ENCODE results near the gene CAPNS1. TPM values are rescaled to one million over a fixed set of nuclear protein-coding genes. Genes with fewer than 3 reads are reported as not detected.
"Not testable (repeated sequence)": the region's sequence is repeated elsewhere in the genome, so short reads cannot be mapped to it uniquely, and the experiment has no call there.

The CAPNS1 gene
- total RNA-seq, 3 donors from 2014 or later: 501 to 878 (median 756) TPM

DNA sequence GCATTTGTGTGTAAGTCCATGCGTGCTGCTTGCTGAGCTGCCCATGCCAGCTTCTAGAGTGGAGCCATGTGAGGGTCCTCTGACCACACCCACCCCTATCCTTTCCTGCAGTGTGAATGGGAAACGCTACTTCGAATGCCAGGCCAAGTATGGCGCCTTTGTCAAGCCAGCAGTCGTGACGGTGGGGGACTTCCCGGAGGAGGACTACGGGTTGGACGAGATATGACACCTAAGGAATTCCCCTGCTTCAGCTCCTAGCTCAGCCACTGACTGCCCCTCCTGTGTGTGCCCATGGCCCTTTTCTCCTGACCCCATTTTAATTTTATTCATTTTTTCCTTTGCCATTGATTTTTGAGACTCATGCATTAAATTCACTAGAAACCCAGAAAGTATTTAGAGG, 14.3 kb upstream of the CAPNS1 start:
- intact Hi-C loops (cut with DNase I, micrococcal nuclease): loop anchor here in 1 of 2 donors (5.0 kb wide), 1 partner anchor 47 kb away; no protein-coding TSS in a partner anchor
- DNase-seq: no peak
- Histone ChIP-seq H3K4me3 (no peak overlapping the region), H3K9me3 (no peaks in the 10 kb centered on the region), H3K4me1 (ENCODE audit: low read depth) (peaks cover 20% of the 10 kb centered on the region), H3K36me3 (ENCODE audit: low read depth) (peaks cover 8% of the 10 kb centered on the region)
- no peak for ATAC-seq
- TF ChIP-seq, protein P1, sequence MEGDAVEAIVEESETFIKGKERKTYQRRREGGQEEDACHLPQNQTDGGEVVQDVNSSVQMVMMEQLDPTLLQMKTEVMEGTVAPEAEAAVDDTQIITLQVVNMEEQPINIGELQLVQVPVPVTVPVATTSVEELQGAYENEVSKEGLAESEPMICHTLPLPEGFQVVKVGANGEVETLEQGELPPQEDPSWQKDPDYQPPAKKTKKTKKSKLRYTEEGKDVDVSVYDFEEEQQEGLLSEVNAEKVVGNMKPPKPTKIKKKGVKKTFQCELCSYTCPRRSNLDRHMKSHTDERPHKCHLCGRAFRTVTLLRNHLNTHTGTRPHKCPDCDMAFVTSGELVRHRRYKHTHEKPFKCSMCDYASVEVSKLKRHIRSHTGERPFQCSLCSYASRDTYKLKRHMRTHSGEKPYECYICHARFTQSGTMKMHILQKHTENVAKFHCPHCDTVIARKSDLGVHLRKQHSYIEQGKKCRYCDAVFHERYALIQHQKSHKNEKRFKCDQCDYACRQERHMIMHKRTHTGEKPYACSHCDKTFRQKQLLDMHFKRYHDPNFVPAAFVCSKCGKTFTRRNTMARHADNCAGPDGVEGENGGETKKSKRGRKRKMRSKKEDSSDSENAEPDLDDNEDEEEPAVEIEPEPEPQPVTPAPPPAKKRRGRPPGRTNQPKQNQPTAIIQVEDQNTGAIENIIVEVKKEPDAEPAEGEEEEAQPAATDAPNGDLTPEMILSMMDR (IDR thresholded peaks at IDR 0.05): no peak

DNA sequence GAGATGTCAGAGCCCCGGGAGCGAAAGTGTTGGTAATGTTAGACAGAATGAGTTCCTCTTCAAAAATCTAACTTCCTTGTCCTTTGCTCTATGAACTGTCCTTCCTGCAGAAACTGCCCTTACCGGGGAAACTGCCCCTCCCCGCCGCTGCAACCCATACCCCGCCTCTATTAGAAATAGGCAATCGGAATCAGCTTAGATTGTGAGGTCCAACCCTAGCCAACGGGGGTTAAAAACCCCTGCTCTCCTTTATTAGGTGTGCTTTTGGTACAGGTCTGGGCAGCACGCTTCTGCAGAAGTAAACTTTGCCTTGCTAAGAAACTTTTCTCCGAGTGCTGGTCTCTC, 11.5 kb upstream of the CAPNS1 start:
- ATAC-seq (peak; percentile 59), DNase-seq (peak in 2 of 3 donors; percentile 64 to 71)
- peaks cover 4% of the 10 kb centered on the region for H3K36me3 ChIP-seq (ENCODE audit: low read depth)
- TF ChIP-seq, protein P1 (IDR thresholded peaks at IDR 0.05): no peak
- H3K9me3 ChIP-seq: no peaks in the 10 kb centered on the region
- peaks cover 20% of the 10 kb centered on the region for H3K4me1 ChIP-seq (ENCODE audit: low read depth)
- intact Hi-C loops (cut with DNase I, micrococcal nuclease): loop anchor here in 1 of 2 donors (5.0 kb wide), 1 partner anchor 44 kb away; no protein-coding TSS in a partner anchor
- peak overlapping the region; percentile 12 for H3K4me3 ChIP-seq

GRCh38 chr19:36131221-36131620, 8.6 kb upstream of the CAPNS1 start:
- DNase-seq; H3K9me3 ChIP-seq; ATAC-seq; intact Hi-C loops (cut with DNase I, micrococcal nuclease); H3K36me3 ChIP-seq (ENCODE audit: low read depth); H3K4me3 ChIP-seq: not testable (repeated sequence)
- peaks cover 20% of the 10 kb centered on the region for H3K4me1 ChIP-seq (ENCODE audit: low read depth)

GRCh38 chr19:36134867-36135266, 5.0 kb upstream of the CAPNS1 start:
- DNase-seq: not testable (repeated sequence)

GRCh38 chr19:36136964-36137686, 2.7 kb upstream of the CAPNS1 start:
- intact Hi-C loops (cut with DNase I, micrococcal nuclease): no loop called here
- TF ChIP-seq, protein P1 (IDR thresholded peaks at IDR 0.05): no peak
- ATAC-seq: peak; percentile 47
- Histone ChIP-seq H3K9me3 (no peaks in the 10 kb centered on the region), H3K4me3 (no peak overlapping the region), H3K36me3 (ENCODE audit: low read depth) (no peaks in the 10 kb centered on the region), H3K4me1 (ENCODE audit: low read depth) (peaks cover 12% of the 10 kb centered on the region)
- DNase-seq: peak in 2 of 3 donors; percentile 73

More at GRCh38 chr19:36134867-36135266, 5.0 kb upstream of the CAPNS1 start:
- H3K4me3 ChIP-seq; H3K4me1 ChIP-seq (ENCODE audit: low read depth); H3K9me3 ChIP-seq; ATAC-seq; intact Hi-C loops (cut with DNase I, micrococcal nuclease); H3K36me3 ChIP-seq (ENCODE audit: low read depth): not testable (repeated sequence)

DNA sequence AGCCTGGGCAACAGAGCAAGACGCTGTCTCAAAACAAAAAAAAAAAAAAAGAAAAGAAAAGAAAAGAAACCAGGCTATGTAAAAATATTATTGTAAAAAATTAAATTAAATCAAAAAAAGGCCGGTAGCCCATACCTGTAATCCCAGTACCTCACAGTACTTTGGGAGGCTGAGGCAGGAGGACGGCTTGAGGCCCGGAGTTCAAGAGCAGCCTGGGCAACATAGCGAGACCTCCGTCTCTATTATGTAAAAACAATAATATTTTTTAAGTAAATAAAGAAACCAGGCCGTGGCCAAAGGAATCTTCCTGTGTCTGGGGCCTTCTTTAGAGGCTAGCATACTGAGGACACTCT, 770 bp upstream of the CAPNS1 start:
- ATAC-seq (no peak), DNase-seq (no peak)
- TF ChIP-seq, protein P1 (IDR thresholded peaks at IDR 0.05): no peak
- H3K36me3 ChIP-seq (ENCODE audit: low read depth): peaks cover 11% of the 10 kb centered on the region
- intact Hi-C loops (cut with DNase I, micrococcal nuclease): no loop called here
- peak overlapping the region; percentile 84 for H3K4me3 ChIP-seq
- no peaks in the 10 kb centered on the region for H3K9me3 ChIP-seq
- H3K4me1 ChIP-seq (ENCODE audit: low read depth): peaks cover 12% of the 10 kb centered on the region
